Tibial nerve (tissue), 4 donors: Measurements from ENCODE around the gene GSG1. TPM values are rescaled to one million over a fixed set of nuclear protein-coding genes. Genes with fewer than 3 reads are reported as not detected.

Experiments
- DNase-seq, 2 donors: peaks; one replicate each; pipeline ENCODE4 v3.0.0-alpha.2; 2019; ENCODE audit warnings: low spot score in 2 of 2
- H3K27ac ChIP-seq, 4 donors: fragments of 200-600 bp; sonication (generic) in 3 of 4; one replicate each; pipeline ENCODE4 v1.5.1; 2017 to 2019; ENCODE audit warnings: mild to moderate bottlenecking in 1 of 4
- H3K27me3 ChIP-seq, 2 donors: fragments of 200-600 bp; sonication (generic) in 1 of 2; one replicate each; pipeline versions ENCODE4 v1.5.1 to v1.6.0; 2017 to 2019
- H3K36me3 ChIP-seq, 3 donors: fragments of 200-600 bp; sonication (generic); one replicate each; pipeline ENCODE4 v1.5.1; 2018 to 2019
- H3K4me1 ChIP-seq, 4 donors: fragments of 200-600 bp; sonication (generic) in 3 of 4; one replicate each; pipeline ENCODE4 v1.5.1; 2017 to 2019
- H3K4me3 ChIP-seq, 4 donors: fragments of 200-600 bp; sonication (generic) in 3 of 4; one replicate each; pipeline ENCODE4 v1.5.1; 2017 to 2019; ENCODE audit warnings: mild to moderate bottlenecking in 1 of 4, moderate library complexity in 1 of 4
- H3K9me3 ChIP-seq, 4 donors: fragments of 200-600 bp; sonication (generic) in 3 of 4; one replicate each; pipeline ENCODE4 v1.5.1; 2017 to 2019
- EP300 ChIP-seq, 2 donors: sonication (generic); formaldehyde crosslinking; IDR thresholded peaks; one replicate each; pipeline ENCODE4 v1.6.1; 2017; ENCODE audit warnings: antibody characterized with exemption in 2 of 2, mild to moderate bottlenecking in 1 of 2
- POLR2A ChIP-seq, 2 donors: fragments of 450-650 bp; IDR thresholded peaks; one replicate each; pipeline ENCODE4 v1.6.1; 2017; ENCODE audit warnings: antibody characterized with exemption in 2 of 2, mild to moderate bottlenecking in 2 of 2, moderate library complexity in 2 of 2
- WGBS, 2 donors: methylation state at CpG; one replicate each; pipeline ENCODE4 v1.1.5; 2018; 5-methylcytosine and 5-hydroxymethylcytosine counted together
- total RNA-seq, 4 donors: library from RNA; depleted of rRNA; stranded (reverse); fragments of >200 nt; gene quantifications; one replicate each; pipeline ENCODE4 v1.1.0, GENCODE V29; 2016
- TF ChIP-seq, protein P1 (sequence below), 5 experiments: fragments of 200-600 bp in 3 of 5; fragments of 450-650 bp in 2 of 5; sonication (generic) in 3 of 5; IDR thresholded peaks; one replicate each; pipeline ENCODE4 v1.5.1; 2016 to 2019; ENCODE audit warnings: antibody characterized with exemption in 5 of 5, mild to moderate bottlenecking in 3 of 5, moderate library complexity in 2 of 5

Gene GSG1
- total RNA-seq, 4 donors from 2014 or later: not detected

DNA sequence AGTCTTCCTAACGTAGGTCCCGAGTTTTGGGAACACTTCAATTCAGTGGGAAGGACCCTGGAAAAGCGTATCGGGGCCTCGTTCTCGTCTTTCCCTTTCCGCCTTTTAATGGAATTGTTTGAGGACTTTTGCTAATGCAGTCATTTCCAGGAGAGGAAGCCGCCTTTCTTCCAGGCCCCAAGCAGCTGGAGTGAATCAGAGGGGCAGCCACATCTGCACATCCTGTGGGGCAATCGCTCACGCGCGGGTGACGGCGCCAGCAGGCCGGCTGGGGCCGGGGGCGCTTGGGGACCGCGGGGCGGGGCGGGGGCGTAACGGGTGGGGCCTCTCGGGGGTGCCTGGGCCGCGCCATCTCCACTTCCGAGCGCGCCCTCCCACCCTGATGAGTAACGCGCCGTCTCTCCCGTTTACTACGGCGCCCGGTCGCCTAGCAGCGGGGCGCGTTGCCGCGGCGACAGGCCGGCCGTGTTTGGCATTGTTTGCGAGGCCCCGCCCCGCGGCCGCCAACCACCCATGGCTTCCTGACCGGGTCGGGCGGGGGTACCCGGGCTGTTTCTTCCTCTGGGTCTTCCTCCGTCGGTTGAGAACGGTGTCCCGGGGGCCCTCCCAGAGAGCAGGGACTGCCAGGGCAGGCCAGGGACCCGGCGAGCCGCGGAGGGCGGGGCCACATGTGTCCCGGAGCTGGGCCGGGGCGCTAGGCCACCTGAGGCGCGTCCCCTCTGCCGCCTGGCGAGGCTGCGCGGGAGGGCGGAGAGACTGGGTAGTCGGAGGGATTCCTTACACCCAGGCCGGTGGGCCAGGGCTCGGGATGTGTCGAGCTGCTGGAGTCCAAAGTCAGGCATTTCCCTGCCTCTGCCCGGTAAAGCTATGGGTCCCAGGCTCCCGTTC, 2.3 kb downstream of the GSG1 start:
- WGBS, 2 donors: 1 to 2% methylated on average over 45 to 48 of the region's 79 CpGs
- Histone ChIP-seq H3K27ac (peak overlapping the region; percentile 80 to 99 (median 94)), H3K27me3 (no peaks in the 10 kb centered on the region), H3K36me3 (no peaks in the 10 kb centered on the region), H3K4me1 (peaks cover 0 to 60% (median 37%) of the 10 kb centered on the region in 4 donors), H3K9me3 (no peaks in the 10 kb centered on the region), H3K4me3 (peak overlapping the region; percentile 48 to 65 (median 56))
- DNase-seq: peak; percentile 83 to 86
- TF ChIP-seq, protein P1, sequence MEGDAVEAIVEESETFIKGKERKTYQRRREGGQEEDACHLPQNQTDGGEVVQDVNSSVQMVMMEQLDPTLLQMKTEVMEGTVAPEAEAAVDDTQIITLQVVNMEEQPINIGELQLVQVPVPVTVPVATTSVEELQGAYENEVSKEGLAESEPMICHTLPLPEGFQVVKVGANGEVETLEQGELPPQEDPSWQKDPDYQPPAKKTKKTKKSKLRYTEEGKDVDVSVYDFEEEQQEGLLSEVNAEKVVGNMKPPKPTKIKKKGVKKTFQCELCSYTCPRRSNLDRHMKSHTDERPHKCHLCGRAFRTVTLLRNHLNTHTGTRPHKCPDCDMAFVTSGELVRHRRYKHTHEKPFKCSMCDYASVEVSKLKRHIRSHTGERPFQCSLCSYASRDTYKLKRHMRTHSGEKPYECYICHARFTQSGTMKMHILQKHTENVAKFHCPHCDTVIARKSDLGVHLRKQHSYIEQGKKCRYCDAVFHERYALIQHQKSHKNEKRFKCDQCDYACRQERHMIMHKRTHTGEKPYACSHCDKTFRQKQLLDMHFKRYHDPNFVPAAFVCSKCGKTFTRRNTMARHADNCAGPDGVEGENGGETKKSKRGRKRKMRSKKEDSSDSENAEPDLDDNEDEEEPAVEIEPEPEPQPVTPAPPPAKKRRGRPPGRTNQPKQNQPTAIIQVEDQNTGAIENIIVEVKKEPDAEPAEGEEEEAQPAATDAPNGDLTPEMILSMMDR (IDR thresholded peaks at IDR 0.05): no peak
- peak in 1 of 2 donors; percentile 25 for TF ChIP-seq POLR2A (IDR thresholded peaks at IDR 0.05)
- peak; percentile 84 to 92 for TF ChIP-seq EP300 (IDR thresholded peaks at IDR 0.05)

- Histone ChIP-seq H3K36me3 (no peaks in the 10 kb centered on the region), H3K27me3 (no peaks in the 10 kb centered on the region), H3K27ac (peak overlapping the region; percentile 80 to 99 (median 94)), H3K4me1 (peaks cover 0 to 60% (median 37%) of the 10 kb centered on the region in 4 donors), H3K4me3 (peak overlapping the region; percentile 48 to 65 (median 56)), H3K9me3 (no peaks in the 10 kb centered on the region)
- WGBS, 2 donors: 6 to 15% methylated on average over 6 of the region's 6 CpGs
- DNase-seq: no peak
- TF ChIP-seq, protein P1 (IDR thresholded peaks at IDR 0.05): no peak
- TF ChIP-seq EP300 (IDR thresholded peaks at IDR 0.05) (no peak), POLR2A (IDR thresholded peaks at IDR 0.05) (no peak)
Observed at GRCh38 chr12:13100605-13100881, 2.9 kb downstream of the GSG1 start.

- TF ChIP-seq, protein P1 (IDR thresholded peaks at IDR 0.05): no peak
- no peak for TF ChIP-seq EP300 (IDR thresholded peaks at IDR 0.05)
- TF ChIP-seq POLR2A (IDR thresholded peaks at IDR 0.05): no peak
- H3K36me3 ChIP-seq: no peaks in the 10 kb centered on the region
- peak overlapping the region; percentile 80 to 99 (median 94) for H3K27ac ChIP-seq
- no peaks in the 10 kb centered on the region for H3K9me3 ChIP-seq
- H3K4me3 ChIP-seq: no peak overlapping the region
- 79 to 83% methylated on average over 10 of the region's 10 CpGs for WGBS, 2 donors
- no peak for DNase-seq
- peaks cover 0 to 60% (median 37%) of the 10 kb centered on the region in 4 donors for H3K4me1 ChIP-seq
- H3K27me3 ChIP-seq: no peaks in the 10 kb centered on the region
Observed at GRCh38 chr12:13099844-13100604, 3.4 kb downstream of the GSG1 start.

- no peak for DNase-seq
- WGBS, 2 donors: 55 to 58% methylated on average over 8 of the region's 8 CpGs
- Histone ChIP-seq H3K27me3 (no peaks in the 10 kb centered on the region), H3K4me1 (peaks cover 0 to 64% (median 37%) of the 10 kb centered on the region in 4 donors), H3K36me3 (no peaks in the 10 kb centered on the region), H3K4me3 (no peak overlapping the region), H3K9me3 (no peaks in the 10 kb centered on the region), H3K27ac (peak overlapping the region; percentile 43 to 99 (median 82))
- TF ChIP-seq, protein P1 (IDR thresholded peaks at IDR 0.05): no peak
- peak in 1 of 2 donors; percentile 8 for TF ChIP-seq EP300 (IDR thresholded peaks at IDR 0.05)
Observed at GRCh38 chr12:13099066-13099843, 4.2 kb downstream of the GSG1 start.
